ENCODE measurements around the gene DUSP14.
"Not testable (repeated sequence)": the region's sequence is repeated elsewhere in the genome, so short reads cannot be mapped to it uniquely, and the experiment has no call there.

The DUSP14 gene, protein sequence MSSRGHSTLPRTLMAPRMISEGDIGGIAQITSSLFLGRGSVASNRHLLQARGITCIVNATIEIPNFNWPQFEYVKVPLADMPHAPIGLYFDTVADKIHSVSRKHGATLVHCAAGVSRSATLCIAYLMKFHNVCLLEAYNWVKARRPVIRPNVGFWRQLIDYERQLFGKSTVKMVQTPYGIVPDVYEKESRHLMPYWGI

DNA sequence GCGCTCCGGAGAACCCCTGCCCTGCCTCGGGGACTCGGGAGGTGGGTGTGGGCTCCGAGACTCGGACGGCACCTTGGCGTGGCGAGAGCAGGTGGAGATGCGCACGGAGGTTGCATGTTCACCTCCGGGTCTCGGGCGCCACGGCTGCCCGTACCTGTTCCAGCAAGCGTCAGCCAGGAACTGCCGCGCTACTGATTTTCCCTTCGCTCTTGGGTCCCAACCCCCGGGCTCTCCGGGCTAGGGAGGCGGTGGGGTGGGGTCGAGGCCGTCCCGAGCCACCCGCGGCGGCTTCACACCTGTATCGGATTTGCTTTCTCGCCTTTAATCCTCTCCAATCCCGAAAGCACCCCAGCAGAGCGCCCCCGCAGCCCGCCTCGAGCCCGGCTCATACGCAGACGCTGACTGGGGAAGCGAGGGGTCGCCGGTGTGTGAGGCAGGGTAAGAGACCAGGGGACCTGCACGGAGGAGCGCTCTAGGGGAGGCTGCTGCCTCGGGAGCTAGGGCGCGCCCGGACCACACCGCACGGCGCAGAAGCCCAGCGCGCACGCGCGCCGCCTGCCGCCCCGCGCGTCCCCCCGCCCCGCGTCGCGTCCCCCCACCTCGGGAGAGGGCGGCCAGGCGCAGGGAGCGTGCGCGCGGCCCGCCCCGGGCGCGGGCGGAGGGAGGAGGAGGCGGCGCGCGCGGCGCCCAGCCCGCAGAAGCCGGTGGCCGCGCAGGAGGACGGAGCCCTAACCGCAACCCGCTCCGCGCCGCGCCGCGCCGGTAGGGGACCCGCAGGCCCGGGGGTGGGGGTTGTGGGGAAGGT is at the start of gene DUSP14:
Gene DUSP14 (plus strand): TSS at position 695 of the 805 bp plus-strand sequence. CDS start 22,382 bp downstream, outside the sequence.
- DNase-seq, result peak; percentile 87

DNA sequence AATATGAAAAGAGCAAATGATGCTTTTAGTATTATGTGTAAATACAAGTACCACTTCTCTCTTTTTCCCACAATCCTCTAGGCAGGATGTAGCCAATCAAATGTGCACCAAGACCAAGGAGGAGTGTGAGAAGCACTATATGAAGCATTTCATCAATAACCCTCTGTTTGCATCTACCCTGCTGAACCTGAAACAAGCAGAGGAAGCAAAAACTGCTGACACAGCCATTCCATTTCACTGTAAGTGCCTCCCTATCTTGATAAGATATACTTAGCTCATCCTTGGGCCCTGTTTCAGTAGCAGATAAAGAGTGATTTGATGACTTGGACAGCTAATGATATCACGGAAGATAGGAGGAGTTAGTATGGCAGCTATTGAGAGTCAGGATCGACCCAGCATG is 49.3 kb upstream of the DUSP14 start:
- no peak for DNase-seq

DNA sequence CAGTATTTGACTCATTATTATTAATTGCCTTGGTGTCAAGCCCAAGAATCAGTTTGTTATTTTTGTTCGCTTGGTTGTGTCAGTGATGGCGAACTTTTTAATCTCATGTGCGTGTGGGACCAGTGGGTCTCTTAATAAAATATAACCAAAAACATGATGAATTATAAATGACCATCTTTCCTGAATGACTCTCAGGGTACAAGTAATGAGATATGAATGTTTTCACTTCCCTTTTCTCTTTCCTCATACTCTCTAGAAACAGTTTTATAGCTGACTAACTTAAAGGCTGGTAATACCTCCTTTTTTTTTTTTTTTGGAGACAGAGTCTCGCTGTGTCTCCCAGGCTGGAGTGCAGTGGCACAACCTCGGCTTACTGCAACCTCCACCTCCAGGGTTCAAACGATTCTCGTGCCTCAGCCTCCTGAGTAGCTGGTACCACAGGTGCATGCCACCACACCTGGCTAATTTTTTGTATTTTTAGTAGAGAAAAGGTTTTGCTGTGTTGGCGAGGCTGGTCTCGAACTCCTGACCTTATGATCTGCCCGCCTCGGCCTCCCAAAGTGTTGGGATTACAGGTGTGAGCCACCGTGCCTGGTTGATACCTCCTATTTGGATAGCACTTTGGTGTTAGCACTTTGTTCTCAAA is 48.2 kb upstream of the DUSP14 start:
- not testable (repeated sequence) for DNase-seq

DNA sequence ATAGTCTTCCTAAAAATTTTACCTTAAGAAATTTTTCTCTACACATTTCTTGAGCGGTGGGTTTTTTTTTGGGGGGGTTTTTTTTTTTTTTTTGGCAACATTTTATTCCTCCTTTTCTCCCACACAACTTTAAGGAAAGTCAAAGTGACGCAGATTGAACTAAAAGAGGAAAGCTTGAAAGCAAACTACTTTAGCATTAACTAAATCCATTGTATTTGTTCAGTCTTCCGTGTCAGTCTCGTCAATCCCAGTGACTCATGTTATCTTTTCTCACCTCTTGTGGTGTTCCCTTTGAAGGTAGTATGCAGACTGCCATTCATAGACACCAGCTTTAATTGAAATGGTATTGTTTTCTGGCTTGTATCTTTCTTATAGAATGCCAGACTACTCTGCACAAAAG is 43.7 kb upstream of the DUSP14 start:
- no peak for DNase-seq

DNA sequence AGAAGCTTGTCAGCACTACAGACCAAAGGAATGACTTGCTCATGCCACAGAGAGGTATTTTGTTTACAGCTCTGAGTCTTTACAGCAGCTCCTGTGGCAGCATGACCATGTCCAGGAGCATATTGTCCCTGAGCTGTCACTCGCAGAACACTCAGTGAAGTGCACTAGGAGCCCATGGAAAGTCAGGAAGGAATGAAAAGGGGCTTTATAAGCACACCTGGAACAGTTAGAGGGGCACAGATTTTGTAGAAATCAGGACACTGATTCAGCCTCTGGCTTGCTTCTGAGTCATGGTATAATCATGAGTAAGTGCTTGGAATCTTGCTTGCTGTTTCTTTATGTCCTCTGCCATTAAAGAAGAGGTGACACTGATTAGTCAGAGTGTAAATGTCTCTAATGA is 42.0 kb upstream of the DUSP14 start:
- no peak for DNase-seq

DNA sequence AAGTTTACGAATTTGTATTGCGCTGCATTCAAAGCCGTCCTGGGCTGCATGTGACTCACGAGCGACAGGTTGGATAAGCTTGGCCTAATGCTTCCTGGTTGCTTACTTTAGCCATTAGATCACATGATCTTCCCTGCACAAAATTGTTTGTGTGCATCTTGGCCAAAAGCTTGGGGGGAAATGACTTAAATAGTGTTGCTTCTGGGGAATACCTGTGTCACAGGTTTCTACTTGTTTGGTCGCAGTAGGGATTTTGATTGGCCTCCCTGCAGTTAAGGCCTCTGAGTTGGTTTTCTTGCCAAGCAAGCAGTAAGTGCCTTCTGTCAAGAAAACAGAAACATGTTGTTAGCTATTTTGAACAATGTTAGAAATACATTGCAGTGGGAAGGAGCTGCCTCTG is 39.6 kb upstream of the DUSP14 start:
- no peak for DNase-seq

DNA sequence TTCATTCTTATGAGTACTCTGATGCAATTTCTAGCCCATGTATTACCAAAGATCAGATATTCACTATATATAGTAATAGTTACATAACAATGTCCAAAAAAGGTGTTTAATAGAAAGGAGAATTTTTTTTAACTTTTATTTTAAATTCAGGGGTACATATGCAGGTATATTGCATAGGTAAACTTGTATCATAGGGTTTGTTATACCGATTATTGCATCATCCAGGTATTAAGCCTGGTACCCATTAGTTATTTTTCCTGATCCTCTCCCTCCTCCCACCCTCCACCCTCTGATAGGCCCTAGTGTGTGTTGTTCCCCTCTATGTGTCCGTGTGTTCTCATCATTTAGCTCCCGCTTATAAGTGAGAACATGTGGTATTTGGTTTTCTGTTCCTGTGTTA is 31.9 kb upstream of the DUSP14 start:
- DNase-seq, result not testable (repeated sequence)

DNA sequence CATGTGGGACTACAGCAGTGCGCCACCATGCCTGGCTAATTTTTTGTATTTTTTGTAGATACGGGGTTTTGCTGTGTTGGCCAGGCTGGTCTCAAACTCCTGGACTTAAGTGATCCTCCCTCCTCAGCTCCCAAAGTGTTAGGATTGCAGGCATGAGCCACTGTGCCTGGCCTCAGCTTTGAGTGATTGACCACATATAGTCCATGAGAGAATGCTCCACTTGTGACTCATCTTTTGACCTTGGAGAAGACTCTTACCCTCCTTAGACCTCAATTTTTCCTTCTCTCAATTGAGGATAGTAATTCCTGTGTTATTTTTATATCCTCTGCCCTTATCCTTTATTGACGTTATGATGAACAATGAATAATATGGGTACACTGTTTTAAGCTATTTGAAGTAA is 30.9 kb upstream of the DUSP14 start:
- DNase-seq, result no peak

DNA sequence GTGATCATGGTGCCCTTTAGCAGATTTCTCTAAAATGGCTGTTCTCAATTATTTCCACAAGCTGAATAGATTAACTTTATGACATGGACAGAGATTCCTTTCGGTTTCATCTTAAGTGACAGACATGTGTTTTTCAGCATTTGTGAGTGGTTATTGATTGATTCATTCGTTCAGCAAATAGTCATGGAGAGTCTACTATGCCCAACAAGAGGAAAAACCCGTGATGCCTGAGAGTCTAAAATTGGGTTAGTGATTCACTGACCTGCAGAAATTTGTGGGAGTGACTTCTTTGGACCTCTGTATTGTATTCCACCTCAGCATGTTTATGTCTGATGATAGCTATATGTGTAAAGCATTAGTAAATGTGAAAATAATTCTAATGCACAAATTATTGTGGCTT is 28.0 kb upstream of the DUSP14 start:
- DNase-seq, result no peak

DNA sequence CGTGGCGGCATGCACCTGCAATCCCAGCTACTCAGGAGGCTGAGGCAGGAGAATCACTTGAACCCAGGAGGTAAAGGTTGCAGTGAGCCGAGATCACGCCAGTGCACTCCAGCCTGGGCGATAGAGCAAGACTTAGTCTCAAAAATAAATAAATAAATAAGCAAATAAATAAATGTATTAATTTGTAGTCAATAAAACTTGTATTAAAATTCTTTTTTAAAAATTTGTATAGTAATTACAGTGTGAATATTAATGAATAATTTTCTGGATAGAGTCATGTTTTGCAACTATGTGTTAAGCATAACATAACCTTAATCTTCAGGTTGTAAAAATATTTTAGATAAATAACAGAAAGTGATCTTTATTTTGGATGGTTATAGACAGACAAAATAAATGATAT is 27.2 kb upstream of the DUSP14 start:
- DNase-seq, result no peak

DNA sequence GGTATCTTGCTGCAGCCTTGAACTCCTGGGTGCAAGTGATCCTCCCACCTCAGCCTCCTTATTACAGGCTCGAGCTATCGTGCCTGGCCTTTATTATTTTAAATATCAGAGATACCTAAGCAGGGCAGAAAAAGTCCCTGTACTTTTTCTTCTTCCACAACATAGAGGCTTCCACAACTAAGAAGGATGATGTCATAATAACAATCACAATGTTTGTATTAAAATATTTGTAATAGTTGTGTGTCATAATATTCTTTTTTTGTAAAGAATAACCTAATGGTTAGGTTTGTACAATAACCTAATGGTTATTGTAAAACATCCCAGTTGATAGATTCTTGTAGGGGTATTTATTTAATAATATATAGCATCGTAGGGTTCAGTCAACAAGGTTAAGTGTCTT is 26.7 kb upstream of the DUSP14 start:
- no peak for DNase-seq

DNA sequence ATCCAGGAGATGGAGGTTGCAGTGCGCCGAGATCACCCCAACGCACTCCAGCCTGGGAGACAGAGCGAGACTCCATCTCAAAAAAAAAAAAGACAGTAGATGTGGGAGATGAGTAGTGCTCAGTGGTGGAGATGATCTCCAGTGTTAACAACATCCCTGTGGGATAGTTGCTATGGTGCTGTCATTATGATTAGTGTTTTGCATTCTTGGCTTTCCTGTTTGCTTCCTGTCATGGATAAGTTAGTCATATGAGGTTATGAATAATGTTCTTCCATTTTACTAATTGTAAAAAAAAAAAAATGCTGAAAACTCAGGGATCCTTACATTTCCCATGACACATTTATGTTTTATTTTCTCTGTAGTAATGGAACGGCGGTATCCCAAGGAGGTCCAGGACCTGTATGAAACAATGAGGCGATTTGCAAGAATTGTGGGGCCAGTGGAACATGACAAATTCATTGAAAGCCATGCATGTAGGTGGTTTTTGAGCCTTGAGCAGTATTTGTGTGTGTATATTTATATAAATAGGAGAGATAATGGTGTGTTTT is 24.5 kb upstream of the DUSP14 start:
- DNase-seq, result no peak

DNA sequence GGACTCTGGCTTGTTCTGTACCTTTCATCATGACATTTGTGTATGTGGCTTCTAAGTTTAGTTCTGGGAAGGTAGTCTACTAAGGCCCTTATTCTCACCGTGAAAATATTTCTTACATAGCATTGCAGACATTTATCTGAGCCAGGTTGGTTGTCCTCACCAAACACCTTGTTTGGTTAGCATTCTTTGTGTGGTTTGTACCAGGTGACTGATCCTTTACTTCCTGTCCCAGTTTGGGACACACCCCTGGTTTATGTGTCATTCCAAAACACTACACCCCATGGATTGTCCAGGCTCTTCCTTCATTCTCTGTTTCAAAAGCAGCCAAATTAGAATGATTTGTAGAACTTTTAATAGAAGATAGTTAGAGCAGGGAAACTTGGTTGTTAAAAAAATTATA is 23.2 kb upstream of the DUSP14 start:
- DNase-seq, result no peak

DNA sequence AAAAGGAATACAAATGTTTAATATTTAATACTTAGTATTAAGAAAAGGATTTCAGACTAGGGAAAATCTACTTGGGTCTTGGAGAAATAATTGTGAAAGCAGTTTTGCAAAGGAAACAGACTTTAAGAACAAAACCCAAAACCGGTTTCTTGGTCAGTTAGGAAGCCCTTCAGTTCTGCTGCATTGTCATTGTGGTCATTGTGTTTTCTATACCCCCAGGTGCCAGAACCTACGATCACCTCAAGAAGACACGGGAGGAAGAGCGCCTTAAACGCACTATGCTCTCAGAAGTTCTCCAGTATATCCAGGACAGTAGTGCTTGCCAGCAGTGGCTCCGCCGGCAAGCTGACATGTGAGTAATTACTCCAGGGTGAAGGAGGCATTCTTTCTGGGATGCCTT is 19.5 kb upstream of the DUSP14 start:
- DNase-seq, result no peak

DNA sequence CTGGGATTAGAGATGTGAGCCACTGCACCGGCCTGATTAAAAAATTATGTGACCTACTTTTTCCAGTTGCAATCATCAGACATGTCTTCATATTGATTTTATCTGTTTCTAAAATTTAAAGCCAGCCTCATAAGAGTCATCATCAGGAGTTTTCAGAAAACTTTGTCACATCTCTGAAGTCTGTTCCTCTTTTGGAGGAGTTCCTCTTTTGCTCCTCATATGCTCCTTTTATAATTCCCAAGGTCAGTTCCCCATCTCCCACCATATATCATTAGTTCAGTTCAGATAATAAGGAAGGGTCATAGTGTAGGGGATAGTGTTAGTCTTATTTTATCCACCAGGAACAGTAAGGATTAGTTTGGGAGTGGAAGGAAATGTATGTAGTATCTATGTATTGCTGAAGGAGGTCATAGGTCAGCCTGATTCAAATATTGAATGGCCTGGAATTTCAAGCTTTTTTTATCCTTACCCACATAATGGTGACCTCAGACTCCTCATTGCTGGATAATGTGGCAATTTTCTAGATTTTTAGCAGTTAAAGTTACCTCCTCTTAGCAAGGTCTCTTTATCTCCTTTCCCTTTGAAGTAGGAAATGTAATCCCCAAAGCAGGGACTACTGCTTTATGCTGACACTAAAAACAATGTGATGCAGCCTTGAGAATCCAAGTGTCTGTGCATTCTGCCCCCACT is 13.8 kb upstream of the DUSP14 start:
- no peak for DNase-seq

DNA sequence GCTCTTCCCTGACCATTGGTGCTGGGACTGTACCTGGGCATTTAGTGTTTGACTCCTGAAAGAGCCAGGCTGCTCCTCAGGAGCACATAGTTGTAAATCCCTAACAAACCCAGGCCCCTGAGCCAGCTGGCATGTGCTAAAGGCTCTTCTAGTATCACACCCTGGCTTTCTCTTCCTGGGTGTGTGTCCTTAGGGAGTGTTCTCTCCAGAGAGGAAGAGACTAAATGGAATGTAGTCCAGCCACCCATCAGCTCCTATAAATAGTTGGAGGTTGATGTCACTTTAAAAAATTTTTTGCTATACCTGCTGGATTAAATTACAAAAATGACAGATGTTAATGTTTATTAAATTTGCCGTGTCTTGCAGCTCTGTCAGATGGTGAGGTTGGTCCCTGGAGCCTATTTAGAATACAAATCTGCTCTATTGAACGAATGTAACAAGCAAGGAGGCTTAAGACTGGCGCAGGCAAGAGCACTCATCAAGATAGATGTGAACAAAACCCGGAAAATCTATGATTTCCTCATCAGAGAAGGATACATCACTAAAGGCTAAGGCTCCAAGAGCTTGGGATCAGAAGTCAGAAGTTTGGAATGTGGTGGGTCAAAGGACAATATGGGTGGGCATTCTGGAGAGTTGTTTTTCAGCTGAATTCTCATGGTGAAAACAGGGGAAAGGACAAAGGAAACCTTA is 13.1 kb upstream of the DUSP14 start:
- no peak for DNase-seq

DNA sequence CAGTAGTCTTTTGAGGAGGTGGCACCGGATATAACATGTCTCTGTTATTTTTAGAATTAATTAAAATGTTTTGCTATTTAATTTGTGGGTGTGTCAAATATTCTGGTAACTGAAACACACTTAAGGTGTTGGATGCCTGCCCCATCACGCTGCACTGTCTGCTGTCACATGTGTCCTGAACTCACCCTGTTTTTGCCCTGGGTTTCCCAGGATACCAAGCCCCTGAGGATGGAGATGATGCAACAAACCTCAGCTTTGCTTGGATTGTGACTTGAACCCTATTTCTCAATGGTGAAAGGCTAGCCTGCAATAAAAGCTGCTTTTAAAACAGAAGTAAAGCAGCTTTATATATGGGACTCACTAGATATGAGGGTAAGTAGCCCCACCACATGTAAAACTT is 11.5 kb upstream of the DUSP14 start:
- DNase-seq, result no peak

DNA sequence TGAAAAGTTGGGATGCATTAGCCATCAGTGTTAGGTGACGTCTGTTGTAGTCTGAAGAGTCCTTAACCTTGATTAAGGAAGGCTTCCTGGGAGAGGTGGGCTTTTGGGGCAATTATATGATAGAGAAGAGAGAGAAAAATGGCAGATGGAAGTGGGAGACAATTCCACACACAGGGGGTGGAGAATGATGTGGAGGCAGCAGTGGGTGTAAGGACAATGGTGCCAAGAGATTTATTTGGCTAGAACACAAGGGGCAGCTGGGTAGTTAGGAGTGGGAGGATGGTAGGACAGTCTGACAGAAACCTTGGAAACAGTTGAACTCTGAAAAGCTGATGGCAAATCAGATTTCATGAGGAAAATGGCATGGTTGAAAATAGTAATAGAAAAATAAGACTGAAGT is 10.7 kb upstream of the DUSP14 start:
- DNase-seq, result no peak

DNA sequence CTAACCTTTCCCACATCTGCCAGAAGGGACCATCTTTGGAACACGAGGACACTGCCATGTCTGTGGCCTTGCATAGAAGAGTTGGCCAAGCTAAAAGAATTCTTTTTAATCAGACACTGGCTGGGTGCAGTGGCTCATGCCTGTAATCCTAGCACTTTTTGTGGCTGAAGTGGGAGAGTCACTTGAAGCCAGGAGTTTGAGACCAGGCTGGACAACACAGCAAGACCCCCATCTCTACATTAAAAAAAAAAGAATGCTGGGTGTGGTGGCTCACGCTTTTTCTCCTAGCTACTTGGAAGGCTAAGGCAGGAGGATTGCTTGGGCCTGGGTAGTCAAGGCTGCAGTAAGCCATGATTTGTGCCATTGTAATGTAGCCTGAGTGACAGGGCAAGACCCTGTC is 9.3 kb upstream of the DUSP14 start:
- DNase-seq, result no peak

DNA sequence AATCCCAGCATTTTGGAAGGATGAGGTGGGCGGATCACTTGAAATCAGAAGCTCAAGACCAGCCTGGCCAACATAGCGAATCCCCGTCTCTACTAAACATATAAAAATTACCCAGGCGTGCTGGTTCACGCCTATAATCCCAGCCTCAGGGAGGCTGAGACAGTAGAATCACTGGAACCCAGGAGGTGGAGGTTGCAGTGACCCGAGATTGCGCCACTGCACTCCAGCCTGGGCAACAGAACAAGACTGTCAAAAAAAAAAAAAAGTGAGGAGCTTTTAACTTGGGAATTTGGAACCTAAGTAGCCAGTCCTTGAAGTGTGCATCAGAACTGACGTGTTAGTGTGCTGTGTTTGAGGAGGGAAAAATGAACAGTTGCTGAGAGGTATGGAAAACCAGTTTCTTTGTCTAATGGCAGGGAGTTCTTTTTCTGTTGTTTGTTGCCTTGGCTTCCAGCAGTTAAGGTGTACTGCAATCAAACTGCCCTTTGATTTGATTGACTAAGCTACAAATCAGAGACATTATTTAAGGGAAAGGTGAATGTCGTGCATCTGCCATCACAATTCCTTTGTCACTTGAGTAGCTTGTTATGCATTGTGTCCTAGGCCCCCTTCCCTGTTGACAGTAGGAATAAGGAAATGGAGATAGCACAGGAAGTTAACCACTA is 8.6 kb upstream of the DUSP14 start:
- no peak for DNase-seq

DNA sequence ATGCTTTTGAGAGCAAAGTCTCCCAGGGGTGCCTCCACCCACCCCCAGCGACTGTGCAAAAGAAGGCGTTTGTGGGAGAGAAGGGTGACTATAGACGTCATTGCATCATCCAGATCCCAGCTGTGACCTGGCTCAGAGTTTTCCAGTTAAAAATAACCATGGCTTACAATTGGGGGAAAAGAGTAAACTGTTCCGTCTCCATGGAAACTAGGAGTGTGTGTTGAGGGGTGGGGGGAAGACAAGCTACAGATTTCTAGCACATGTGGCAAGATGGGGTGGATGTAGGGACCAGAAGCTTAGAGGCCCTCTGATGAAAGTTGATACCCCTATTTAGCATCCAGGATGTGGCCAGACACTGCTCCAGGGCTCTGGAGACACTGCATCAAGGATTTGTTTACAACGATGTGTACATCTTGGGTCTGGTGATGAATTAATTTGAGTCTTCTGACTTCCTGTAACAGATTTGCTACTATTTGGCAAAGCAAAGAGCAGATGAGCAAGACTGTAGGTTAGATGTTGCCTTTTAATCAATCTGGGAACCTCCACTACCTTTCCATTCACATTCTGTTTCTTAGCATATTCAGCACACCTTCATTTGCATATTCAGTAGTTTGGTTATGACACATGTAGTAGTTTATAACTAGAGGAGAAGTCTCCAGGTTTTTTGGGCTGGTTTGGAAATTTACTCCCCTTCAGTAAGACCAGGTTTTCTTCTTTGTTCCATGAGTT is 6.2 kb upstream of the DUSP14 start:
- no peak for DNase-seq

All from right forelimb (tissue), 1 donor.